ENCODE results near the gene FAF1. TPM values are rescaled to one million over a fixed set of nuclear protein-coding genes. Genes with fewer than 3 reads are reported as not detected.
"Not testable (repeated sequence)": the region's sequence is repeated elsewhere in the genome, so short reads cannot be mapped to it uniquely, and the experiment has no call there.

Gene FAF1
- total RNA-seq, 2 experiments from 2014 or later = 42.3 to 114 TPM

- Histone ChIP-seq H3K36me3 (ENCODE audit: insufficient read depth, low read length) (peaks cover 3% of the 10 kb centered on the region; the same call in 1 of the 2 replicates), H3K4me2 (ENCODE audit: low read length) (no peak overlapping the region), H3K9me2 (ENCODE audit: insufficient read depth, low read length) (no peaks in the 10 kb centered on the region), H3K4me3 (ENCODE audit: low read depth, low read length, poor library complexity, severe bottlenecking) (no peak overlapping the region), H3K4me1 (ENCODE audit: insufficient read depth, low read length, poor library complexity, severe bottlenecking) (peaks cover 14% of the 10 kb centered on the region), H3K27ac (ENCODE audit: low read depth, low read length, poor library complexity, severe bottlenecking) (no peak overlapping the region), H2AFZ (ENCODE audit: low read length) (no peak overlapping the region), H3K9me3 (ENCODE audit: low read length) (no peaks in the 10 kb centered on the region), H4K20me1 (ENCODE audit: insufficient read depth, low read length) (peaks cover 25% of the 10 kb centered on the region; the same call in 1 of the 2 replicates), H3K79me2 (ENCODE audit: insufficient read depth, low read depth, low read length) (peaks cover 68% of the 10 kb centered on the region)
- POLR2A ChIA-PET = interaction anchor here (0.6 to 0.7 kb wide), 4 partner anchors 12 to 151 kb away, joined by 3 to 4 read pairs (median 3); partner anchors contain the start of gene CDKN2C
- DNase-seq (ENCODE audit: low spot score) = no peak
- TF ChIP-seq EZH2phosphoT487 (IDR thresholded peaks at IDR 0.05; ENCODE audit: borderline replicate concordance, low read depth, low read length) = no peak
- TF ChIP-seq CTCF (conservative IDR thresholded peaks at IDR 0.05; ENCODE audit: low read length) = no peak
- intact Hi-C loops (cut with micrococcal nuclease; ENCODE audit: unreplicated experiment) = no loop called here
- CTCF ChIA-PET (ENCODE audit: unreplicated experiment) = no interaction called here
- BruUV-seq (replicated peaks) = no TSS peak
Measured at GRCh38 chr1:50877641-50878040, 82.4 kb downstream of the FAF1 start.

- ChIA-PET CTCF (ENCODE audit: unreplicated experiment) (no interaction called here), POLR2A (interaction anchor here (0.8 to 0.9 kb wide), 2 partner anchors 97 to 182 kb away, joined by 3 to 4 read pairs; no protein-coding TSS in a partner anchor)
- Histone ChIP-seq H3K9me2 (ENCODE audit: insufficient read depth, low read length) (no peaks in the 10 kb centered on the region), H3K79me2 (ENCODE audit: insufficient read depth, low read depth, low read length) (peaks cover 52% of the 10 kb centered on the region), H2AFZ (ENCODE audit: low read length) (peak overlapping the region; percentile 14; the same call in 1 of the 2 replicates), H3K9me3 (ENCODE audit: low read length) (no peaks in the 10 kb centered on the region), H3K27ac (ENCODE audit: low read depth, low read length, poor library complexity, severe bottlenecking) (peak overlapping the region; percentile 8), H4K20me1 (ENCODE audit: insufficient read depth, low read length) (peaks cover 17% of the 10 kb centered on the region; the same call in 1 of the 2 replicates), H3K4me2 (ENCODE audit: low read length) (peak overlapping the region; percentile 67), H3K4me3 (ENCODE audit: low read depth, low read length, poor library complexity, severe bottlenecking) (peak overlapping the region; percentile 48), H3K4me1 (ENCODE audit: insufficient read depth, low read length, poor library complexity, severe bottlenecking) (peaks cover 14% of the 10 kb centered on the region), H3K36me3 (ENCODE audit: insufficient read depth, low read length) (peaks cover 3% of the 10 kb centered on the region; the same call in 1 of the 2 replicates)
- TF ChIP-seq CTCF (conservative IDR thresholded peaks at IDR 0.05; ENCODE audit: low read length) (peak; percentile 100), EZH2phosphoT487 (IDR thresholded peaks at IDR 0.05; ENCODE audit: borderline replicate concordance, low read depth, low read length) (no peak)
- DNase-seq (ENCODE audit: low spot score) = peak; percentile 83
- BruUV-seq (replicated peaks) = no TSS peak
- intact Hi-C loops (cut with micrococcal nuclease; ENCODE audit: unreplicated experiment) = loop anchor here (1.0 to 5.0 kb wide), 4 partner anchors 55 to 315 kb away; no protein-coding TSS in a partner anchor
Measured at GRCh38 chr1:50873458-50874187, 86.4 kb downstream of the FAF1 start.

DNA sequence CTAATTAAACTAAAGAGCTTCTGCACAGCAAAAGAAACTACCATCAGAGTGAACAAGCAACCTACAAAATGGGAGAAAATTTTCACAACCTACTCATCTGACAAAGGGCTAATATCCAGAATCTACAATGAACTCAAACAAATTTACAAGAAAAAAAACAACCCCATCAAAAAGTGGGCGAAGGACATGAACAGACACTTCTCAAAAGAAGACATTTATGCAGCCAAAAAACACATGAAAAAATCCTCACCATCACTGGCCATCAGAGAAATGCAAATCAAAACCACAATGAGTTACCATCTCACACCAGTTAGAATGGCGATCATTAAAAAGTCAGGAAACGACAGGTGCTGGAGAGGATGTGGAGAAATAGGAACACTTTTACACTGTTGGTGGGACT is 95.2 kb downstream of the FAF1 start:
- CTCF ChIA-PET (ENCODE audit: unreplicated experiment); DNase-seq (ENCODE audit: low spot score); H3K36me3 ChIP-seq (ENCODE audit: insufficient read depth, low read length); H4K20me1 ChIP-seq (ENCODE audit: insufficient read depth, low read length); H3K27ac ChIP-seq (ENCODE audit: low read depth, low read length, poor library complexity, severe bottlenecking); H3K4me1 ChIP-seq (ENCODE audit: insufficient read depth, low read length, poor library complexity, severe bottlenecking); H3K9me2 ChIP-seq (ENCODE audit: insufficient read depth, low read length); H3K4me3 ChIP-seq (ENCODE audit: low read depth, low read length, poor library complexity, severe bottlenecking); BruUV-seq (replicated peaks); H2AFZ ChIP-seq (ENCODE audit: low read length); intact Hi-C loops (cut with micrococcal nuclease; ENCODE audit: unreplicated experiment); POLR2A ChIA-PET; H3K4me2 ChIP-seq (ENCODE audit: low read length): not testable (repeated sequence)
- H3K79me2 ChIP-seq (ENCODE audit: insufficient read depth, low read depth, low read length) = peaks cover 75% of the 10 kb centered on the region
- peaks cover 15% of the 10 kb centered on the region; the same call in 1 of the 2 replicates for H3K9me3 ChIP-seq (ENCODE audit: low read length)

Data from OCI-LY7 (cell line).